Peyer's patch (tissue), 4 donors: ENCODE data around the gene FAM151A.

ENCODE experiments used
- CTCF ChIP-seq, 6 experiments: fragments of 450-650 bp in 4 of 6; fragments of 200-600 bp in 2 of 6; sonication (generic) in 1 of 6; IDR thresholded peaks; one replicate each; pipeline ENCODE4 v1.5.1; 2017 to 2019; ENCODE audit warnings: antibody characterized with exemption in 6 of 6, mild to moderate bottlenecking in 3 of 6, moderate library complexity in 1 of 6
- POLR2A ChIP-seq, 2 donors: fragments of 450-650 bp; IDR thresholded peaks; one replicate each; pipeline ENCODE4 v1.5.1; 2017; ENCODE audit warnings: antibody characterized with exemption in 2 of 2, mild to moderate bottlenecking in 2 of 2, moderate library complexity in 2 of 2

- TF ChIP-seq CTCF (IDR thresholded peaks at IDR 0.05) (no peak), POLR2A (IDR thresholded peaks at IDR 0.05) (no peak)
These were observed 55.4 kb downstream of the FAM151A start for GRCh38 chr1:54567961-54568360.
